Hepatocyte (in vitro differentiated cells): ENCODE measurements around the gene MRPL36.

Experiments used
- CTCF ChIP-seq: fragments of 200-600 bp; sonication (generic); IDR thresholded peaks from 2 replicates; pipeline ENCODE4 v1.5.1; 2016; ENCODE audit warnings: antibody characterized with exemption, mild to moderate bottlenecking; ENCODE audit not compliant: poor library complexity
- EZH2 ChIP-seq: fragments of 200-600 bp; sonication (generic); IDR thresholded peaks from 2 replicates; pipeline ENCODE4 v1.6.1; 2016; ENCODE audit warnings: antibody characterized with exemption, mild to moderate bottlenecking, borderline replicate concordance
- EZH2phosphoT487 ChIP-seq: fragments of 200-600 bp; sonication (generic); IDR thresholded peaks from one replicate; pipeline ENCODE4 v1.6.1; 2018; ENCODE audit warnings: antibody characterized with exemption, mild to moderate bottlenecking, low read depth, moderate library complexity; ENCODE audit not compliant: unreplicated experiment, severe bottlenecking

GRCh38 chr5:1819458-1819857 is 19.8 kb upstream of the MRPL36 start:
- TF ChIP-seq CTCF = no peak
- TF ChIP-seq EZH2phosphoT487 = no peak
- no peak for TF ChIP-seq EZH2
